ENCODE results near the gene SLC9A8.

- no peak for TF ChIP-seq ZNF8 (CRISPR knock-in tag; IDR thresholded peaks at IDR 0.05)
- no peak for TF ChIP-seq CREB5 (CRISPR knock-in tag; IDR thresholded peaks at IDR 0.05; ENCODE audit: low read depth)
- no peak for TF ChIP-seq ZC3H10 (CRISPR knock-in tag; IDR thresholded peaks at IDR 0.05)
- no peak for TF ChIP-seq TOX (CRISPR knock-in tag; IDR thresholded peaks at IDR 0.05; ENCODE audit: borderline replicate concordance)
- no peak for TF ChIP-seq ZFP30 (CRISPR knock-in tag; IDR thresholded peaks at IDR 0.05)
- no peak for TF ChIP-seq ARNTL (CRISPR knock-in tag; IDR thresholded peaks at IDR 0.05; ENCODE audit: borderline replicate concordance, low read depth)
- no peak for TF ChIP-seq ISL1 (CRISPR knock-in tag; IDR thresholded peaks at IDR 0.05)
- no peak for TF ChIP-seq ZFP3 (CRISPR knock-in tag; IDR thresholded peaks at IDR 0.05)
- TF ChIP-seq ZNF565 (CRISPR knock-in tag; conservative IDR thresholded peaks at IDR 0.05; ENCODE audit: low read depth) = no peak
- no peak for TF ChIP-seq CSRNP3 (CRISPR knock-in tag; IDR thresholded peaks at IDR 0.05)
- TF ChIP-seq RARB (CRISPR knock-in tag; IDR thresholded peaks at IDR 0.05) = no peak
Observed at GRCh38 chr20:49851991-49852390, 39.4 kb downstream of the SLC9A8 start.

All from SK-N-SH treated with all-trans-retinoic acid at 6 μM for 48 hours (cell line).